ENCODE results near the gene DMWD. TPM values are rescaled to one million over a fixed set of nuclear protein-coding genes. Genes with fewer than 3 reads are reported as not detected.
A peak's percentile ranks its signal among the peaks of the same experiment; 100 is the strongest.

DMWD gene
- total RNA-seq, 2 donors from 2014 or later = 19.7 to 20.4 TPM

DNA sequence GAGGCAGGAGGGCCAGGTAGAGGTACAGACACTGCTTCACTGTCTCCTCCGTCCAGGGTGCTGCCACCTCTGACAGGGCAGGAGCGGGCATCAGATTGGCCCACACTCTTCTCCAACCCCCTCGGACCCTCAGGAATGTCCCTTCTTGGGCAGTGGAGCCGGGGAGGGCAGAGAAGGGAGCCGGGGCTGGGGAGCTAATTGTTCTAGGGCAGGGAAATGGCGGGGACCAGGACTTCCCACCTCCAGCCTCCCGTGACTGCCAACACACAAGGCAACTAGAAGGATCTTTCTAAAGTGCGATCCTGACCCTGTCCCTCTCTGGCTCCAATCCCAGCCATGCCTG is 32.6 kb upstream of the DMWD start:
- Histone ChIP-seq H3K4me1 (no peaks in the 10 kb centered on the region), H3K4me3 (no peak overlapping the region), H3K27me3 (no peaks in the 10 kb centered on the region), H3K36me3 (replicated peaks in 1 of 2; ENCODE audit: insufficient read depth in 1 of 2, low read depth in 2 of 2) (peaks cover 8 to 40% of the 10 kb centered on the region in 2 donors), H3K27ac (no peak overlapping the region), H3K9me3 (no peaks in the 10 kb centered on the region)
- 96 to 100% methylated on average over 1 to 8 of the region's 8 CpGs for WGBS, 2 donors
- no peak for TF ChIP-seq POLR2A (IDR thresholded peaks at IDR 0.05)
- TF ChIP-seq, protein P1, sequence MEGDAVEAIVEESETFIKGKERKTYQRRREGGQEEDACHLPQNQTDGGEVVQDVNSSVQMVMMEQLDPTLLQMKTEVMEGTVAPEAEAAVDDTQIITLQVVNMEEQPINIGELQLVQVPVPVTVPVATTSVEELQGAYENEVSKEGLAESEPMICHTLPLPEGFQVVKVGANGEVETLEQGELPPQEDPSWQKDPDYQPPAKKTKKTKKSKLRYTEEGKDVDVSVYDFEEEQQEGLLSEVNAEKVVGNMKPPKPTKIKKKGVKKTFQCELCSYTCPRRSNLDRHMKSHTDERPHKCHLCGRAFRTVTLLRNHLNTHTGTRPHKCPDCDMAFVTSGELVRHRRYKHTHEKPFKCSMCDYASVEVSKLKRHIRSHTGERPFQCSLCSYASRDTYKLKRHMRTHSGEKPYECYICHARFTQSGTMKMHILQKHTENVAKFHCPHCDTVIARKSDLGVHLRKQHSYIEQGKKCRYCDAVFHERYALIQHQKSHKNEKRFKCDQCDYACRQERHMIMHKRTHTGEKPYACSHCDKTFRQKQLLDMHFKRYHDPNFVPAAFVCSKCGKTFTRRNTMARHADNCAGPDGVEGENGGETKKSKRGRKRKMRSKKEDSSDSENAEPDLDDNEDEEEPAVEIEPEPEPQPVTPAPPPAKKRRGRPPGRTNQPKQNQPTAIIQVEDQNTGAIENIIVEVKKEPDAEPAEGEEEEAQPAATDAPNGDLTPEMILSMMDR (IDR thresholded peaks at IDR 0.05) = no peak
- intact Hi-C loops (cut with DNase I) = no loop called here
- ATAC-seq (no peak), DNase-seq (no peak)

DNA sequence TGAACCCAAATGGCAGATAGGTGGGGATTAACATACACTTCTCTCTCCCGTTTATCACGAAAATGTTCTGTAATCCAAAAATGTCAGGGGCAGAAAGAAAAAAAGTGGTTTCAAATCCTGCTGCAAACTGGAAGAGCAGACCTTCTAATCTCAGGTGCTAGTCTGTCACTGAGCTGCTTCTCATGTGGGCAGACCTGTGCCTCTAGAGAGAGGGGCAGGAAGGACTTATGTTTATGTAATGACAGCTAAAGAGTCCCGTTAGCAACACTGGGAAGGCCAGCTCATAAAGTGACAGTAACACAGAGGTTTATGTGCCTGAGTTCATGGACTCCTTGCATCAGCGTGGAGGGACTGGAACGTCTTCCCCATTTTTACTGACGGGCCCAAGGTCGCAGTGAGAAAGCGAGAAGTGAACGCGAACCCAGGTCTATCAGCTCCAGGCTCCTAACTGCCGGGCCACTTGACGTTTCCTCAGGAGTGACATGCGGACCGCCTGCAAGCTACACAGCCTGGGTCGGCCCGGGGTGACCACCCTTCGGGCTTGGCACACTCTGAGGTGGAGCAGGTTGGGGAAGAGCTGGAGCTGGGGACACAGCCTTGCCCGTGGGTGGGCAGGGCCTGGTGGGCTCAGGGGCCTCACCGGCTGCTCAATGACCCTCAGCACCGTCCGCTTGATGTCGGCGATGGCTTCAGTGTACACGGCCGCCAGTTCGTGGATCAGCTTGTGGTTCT is 32.1 kb upstream of the DMWD start:
- ATAC-seq (no peak), DNase-seq (no peak)
- intact Hi-C loops (cut with DNase I) = no loop called here
- H3K27ac ChIP-seq = no peak overlapping the region
- H3K4me3 ChIP-seq = no peak overlapping the region
- TF ChIP-seq, protein P1 (IDR thresholded peaks at IDR 0.05) = no peak
- TF ChIP-seq POLR2A (IDR thresholded peaks at IDR 0.05) = no peak
- H3K4me1 ChIP-seq = no peaks in the 10 kb centered on the region
- peaks cover 3 to 34% of the 10 kb centered on the region in 2 donors for H3K36me3 ChIP-seq (replicated peaks in 1 of 2; ENCODE audit: insufficient read depth in 1 of 2, low read depth in 2 of 2)
- WGBS, 2 donors = 81 to 85% methylated on average over 20 to 26 of the region's 26 CpGs
- H3K9me3 ChIP-seq = no peaks in the 10 kb centered on the region
- H3K27me3 ChIP-seq = no peaks in the 10 kb centered on the region

DNA sequence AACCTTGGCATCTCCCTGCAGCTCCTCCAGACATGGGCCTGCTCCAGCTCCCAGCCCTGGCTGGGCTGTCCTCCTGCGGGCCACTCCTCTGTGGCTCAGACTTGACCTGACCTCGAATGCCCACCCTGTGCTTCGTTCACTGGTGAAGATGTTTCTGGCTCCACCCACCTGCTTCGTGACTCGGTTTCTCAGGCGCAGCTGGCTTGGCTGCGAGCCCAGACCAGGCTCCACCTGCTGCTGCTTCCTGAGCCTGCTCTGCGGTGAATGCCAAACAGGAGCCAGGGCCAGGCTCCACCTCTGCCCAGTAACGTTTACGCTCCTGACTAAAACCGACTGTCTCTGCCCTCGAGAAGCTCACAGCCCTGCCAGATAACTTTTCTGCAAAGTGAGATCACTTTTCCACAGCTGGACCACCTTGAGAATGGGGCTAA is 31.4 kb upstream of the DMWD start:
- DNase-seq = peak in 3 of 4 donors; percentile 43 to 59 (median 52)
- no peak overlapping the region for H3K27ac ChIP-seq
- no peaks in the 10 kb centered on the region for H3K4me1 ChIP-seq
- peaks cover 0 to 29% of the 10 kb centered on the region in 2 donors for H3K36me3 ChIP-seq (replicated peaks in 1 of 2; ENCODE audit: insufficient read depth in 1 of 2, low read depth in 2 of 2)
- ATAC-seq = no peak
- H3K9me3 ChIP-seq = no peaks in the 10 kb centered on the region
- TF ChIP-seq, protein P1 (IDR thresholded peaks at IDR 0.05) = no peak
- TF ChIP-seq POLR2A (IDR thresholded peaks at IDR 0.05) = no peak
- intact Hi-C loops (cut with DNase I) = no loop called here
- no peaks in the 10 kb centered on the region for H3K27me3 ChIP-seq
- WGBS, 2 donors = 27 to 40% methylated on average over 9 to 12 of the region's 12 CpGs
- no peak overlapping the region for H3K4me3 ChIP-seq

DNA sequence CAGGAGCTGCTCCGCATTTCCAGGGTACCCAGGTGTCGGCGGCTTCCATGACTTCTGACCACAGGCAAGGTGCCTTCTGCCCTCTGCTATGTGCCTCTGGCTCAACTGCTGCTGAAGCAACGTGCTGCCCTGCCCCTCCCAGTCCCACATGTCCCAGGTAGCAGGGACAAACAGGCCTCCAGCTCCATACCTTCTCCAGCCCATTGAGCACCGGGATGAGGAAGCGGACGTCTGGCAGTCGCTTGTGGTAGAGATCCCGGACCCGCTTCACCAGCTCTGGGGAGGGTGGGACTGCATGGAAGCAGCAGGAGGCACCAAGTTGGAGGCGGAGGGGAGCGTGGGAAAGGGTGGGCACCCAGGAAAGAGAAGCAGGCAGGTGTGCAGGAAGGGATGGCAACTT is 30.5 kb upstream of the DMWD start:
- peaks cover 0 to 23% of the 10 kb centered on the region in 2 donors for H3K36me3 ChIP-seq (replicated peaks in 1 of 2; ENCODE audit: insufficient read depth in 1 of 2, low read depth in 2 of 2)
- WGBS, 2 donors = 96 to 97% methylated on average over 5 to 12 of the region's 12 CpGs

More for the DNA sequence above, 30.5 kb upstream of the DMWD start:
- intact Hi-C loops (cut with DNase I) = no loop called here
- Histone ChIP-seq H3K27me3 (no peaks in the 10 kb centered on the region), H3K4me3 (no peak overlapping the region), H3K9me3 (no peaks in the 10 kb centered on the region), H3K4me1 (no peaks in the 10 kb centered on the region), H3K27ac (no peak overlapping the region)
- no peak for ATAC-seq
- no peak for TF ChIP-seq POLR2A (IDR thresholded peaks at IDR 0.05)
- TF ChIP-seq, protein P1 (IDR thresholded peaks at IDR 0.05) = no peak
- no peak for DNase-seq
